ENCODE results near the gene EGFLAM.

Gene EGFLAM

GRCh38 chr5:38403406-38403805, 145.0 kb downstream of the EGFLAM start:
- H3K79me2 ChIP-seq (ENCODE audit: insufficient read depth, low read length): no peaks in the 10 kb centered on the region
- H3F3A ChIP-seq (ENCODE audit: insufficient read depth, low read length): no peaks in the 10 kb centered on the region
- no peaks in the 10 kb centered on the region for H4K20me1 ChIP-seq (ENCODE audit: insufficient read depth, low read length)
- H3K9me2 ChIP-seq (ENCODE audit: low read depth, low read length): no peaks in the 10 kb centered on the region
- no peaks in the 10 kb centered on the region for H3K36me3 ChIP-seq (ENCODE audit: insufficient read depth, low read length)
- no peak overlapping the region for H3K9ac ChIP-seq (ENCODE audit: low read length)
- no peaks in the 10 kb centered on the region; the same call in 1 of the 2 replicates for H3K27me3 ChIP-seq (ENCODE audit: insufficient read depth, low read length)
- H3K4me3 ChIP-seq (ENCODE audit: low read depth, low read length, poor library complexity, severe bottlenecking): no peak overlapping the region
- H3K9me3 ChIP-seq (ENCODE audit: low read length): no peaks in the 10 kb centered on the region
- TF ChIP-seq CTCF (IDR thresholded peaks at IDR 0.05; ENCODE audit: low read length) (no peak), EZH2 (IDR thresholded peaks at IDR 0.05; ENCODE audit: borderline replicate concordance, low read length) (no peak)
- no peaks in the 10 kb centered on the region for H3K4me1 ChIP-seq (ENCODE audit: insufficient read depth, low read length, severe bottlenecking)
- H2AFZ ChIP-seq (ENCODE audit: low read length): no peak overlapping the region
- H3K4me2 ChIP-seq (ENCODE audit: low read length): no peak overlapping the region
- H3K27ac ChIP-seq (ENCODE audit: low read depth, low read length, poor library complexity, severe bottlenecking): no peak overlapping the region

GRCh38 chr5:38403877-38404635, 145.7 kb downstream of the EGFLAM start:
- no peak overlapping the region for H3K9ac ChIP-seq (ENCODE audit: low read length)
- no peak overlapping the region for H3K27ac ChIP-seq (ENCODE audit: low read depth, low read length, poor library complexity, severe bottlenecking)
- H2AFZ ChIP-seq (ENCODE audit: low read length): no peak overlapping the region
- H3K36me3 ChIP-seq (ENCODE audit: insufficient read depth, low read length): no peaks in the 10 kb centered on the region
- no peaks in the 10 kb centered on the region for H3K9me3 ChIP-seq (ENCODE audit: low read length)
- H4K20me1 ChIP-seq (ENCODE audit: insufficient read depth, low read length): no peaks in the 10 kb centered on the region
- no peaks in the 10 kb centered on the region for H3F3A ChIP-seq (ENCODE audit: insufficient read depth, low read length)
- no peaks in the 10 kb centered on the region for H3K79me2 ChIP-seq (ENCODE audit: insufficient read depth, low read length)
- H3K4me1 ChIP-seq (ENCODE audit: insufficient read depth, low read length, severe bottlenecking): no peaks in the 10 kb centered on the region
- H3K4me2 ChIP-seq (ENCODE audit: low read length): no peak overlapping the region
- no peak overlapping the region for H3K4me3 ChIP-seq (ENCODE audit: low read depth, low read length, poor library complexity, severe bottlenecking)
- no peaks in the 10 kb centered on the region; the same call in 1 of the 2 replicates for H3K27me3 ChIP-seq (ENCODE audit: insufficient read depth, low read length)
- H3K9me2 ChIP-seq (ENCODE audit: low read depth, low read length): no peaks in the 10 kb centered on the region
- no peak for TF ChIP-seq EZH2 (IDR thresholded peaks at IDR 0.05; ENCODE audit: borderline replicate concordance, low read length)
- no peak for TF ChIP-seq CTCF (IDR thresholded peaks at IDR 0.05; ENCODE audit: low read length)

GRCh38 chr5:38404667-38405276, 146.4 kb downstream of the EGFLAM start:
- Histone ChIP-seq H2AFZ (ENCODE audit: low read length) (no peak overlapping the region), H3K79me2 (ENCODE audit: insufficient read depth, low read length) (no peaks in the 10 kb centered on the region), H3F3A (ENCODE audit: insufficient read depth, low read length) (no peaks in the 10 kb centered on the region), H3K27me3 (ENCODE audit: insufficient read depth, low read length) (no peaks in the 10 kb centered on the region; the same call in 1 of the 2 replicates), H3K9ac (ENCODE audit: low read length) (no peak overlapping the region), H3K9me3 (ENCODE audit: low read length) (no peaks in the 10 kb centered on the region), H3K36me3 (ENCODE audit: insufficient read depth, low read length) (no peaks in the 10 kb centered on the region), H3K27ac (ENCODE audit: low read depth, low read length, poor library complexity, severe bottlenecking) (no peak overlapping the region), H4K20me1 (ENCODE audit: insufficient read depth, low read length) (no peaks in the 10 kb centered on the region), H3K4me1 (ENCODE audit: insufficient read depth, low read length, severe bottlenecking) (no peaks in the 10 kb centered on the region), H3K4me3 (ENCODE audit: low read depth, low read length, poor library complexity, severe bottlenecking) (no peak overlapping the region), H3K4me2 (ENCODE audit: low read length) (no peak overlapping the region), H3K9me2 (ENCODE audit: low read depth, low read length) (no peaks in the 10 kb centered on the region)
- TF ChIP-seq EZH2 (IDR thresholded peaks at IDR 0.05; ENCODE audit: borderline replicate concordance, low read length) (no peak), CTCF (IDR thresholded peaks at IDR 0.05; ENCODE audit: low read length) (peak; percentile 43; the same call in 1 of the 2 replicates)

Measured in OCI-LY1 (cell line).